Neural progenitor cell (in vitro differentiated cells): ENCODE results near the gene PGF.

ENCODE experiments used
- CTCF ChIP-seq: fragments of 200-600 bp; sonication (generic); IDR thresholded peaks from 2 replicates; pipeline ENCODE4 v1.5.1; 2017; ENCODE audit warnings: antibody characterized with exemption, mild to moderate bottlenecking
- EZH2 ChIP-seq: fragments of 200-600 bp; sonication (generic); IDR thresholded peaks from 2 replicates; pipeline ENCODE4 v1.6.1; 2017; ENCODE audit warnings: antibody characterized with exemption, mild to moderate bottlenecking, moderate library complexity
- EZH2phosphoT487 ChIP-seq: fragments of 200-600 bp; sonication (generic); IDR thresholded peaks from 2 replicates; pipeline ENCODE4 v1.6.1; 2017; ENCODE audit warnings: antibody characterized with exemption

- no peak for TF ChIP-seq CTCF
- no peak for TF ChIP-seq EZH2
- no peak for TF ChIP-seq EZH2phosphoT487
Observed at GRCh38 chr14:74988131-74988530, 32.7 kb upstream of the PGF start.
